HepG2 (cell line): ENCODE data around the gene PCIF1. TPM values are rescaled to one million over a fixed set of nuclear protein-coding genes. Genes with fewer than 3 reads are reported as not detected.

Experiments
- BRCA1 ChIP-seq: sonication (generic); formaldehyde crosslinking; IDR thresholded peaks from 2 replicates; pipeline ENCODE4 v1.4.0; 2020; ENCODE audit warnings: missing genetic modification reagents
- CAMTA2 ChIP-seq: sonication (generic); formaldehyde crosslinking; IDR thresholded peaks from 2 replicates; pipeline ENCODE4 v1.4.0; 2020; ENCODE audit warnings: mild to moderate bottlenecking, missing genetic modification reagents, borderline replicate concordance
- CREB1 ChIP-seq, 2 experiments: fragments of 450-650 bp in 1 of 2; IDR thresholded peaks; 2 replicates each; pipeline ENCODE4 v1.6.1; 2016 to 2017; ENCODE audit warnings: control low read depth in 1 of 2, mild to moderate bottlenecking in 1 of 2, missing compliant biosample characterization in 1 of 2, missing genetic modification characterization in 1 of 2
- HDAC1 ChIP-seq: sonication (generic); formaldehyde crosslinking; IDR thresholded peaks from 2 replicates; pipeline ENCODE4 v1.5.1; 2020; ENCODE audit warnings: mild to moderate bottlenecking, missing genetic modification reagents
- HOXD1 ChIP-seq: sonication (generic); formaldehyde crosslinking; IDR thresholded peaks from 2 replicates; pipeline ENCODE4 v1.5.0; 2020; ENCODE audit warnings: missing genetic modification reagents
- MAZ ChIP-seq, 2 experiments: sonication (generic) in 1 of 2; formaldehyde crosslinking in 1 of 2; IDR thresholded peaks; 2 replicates each; pipeline versions ENCODE4 v1.5.0 to v1.6.1; 2012 to 2020; ENCODE audit warnings: low read depth in 2 of 2, mild to moderate bottlenecking in 2 of 2, borderline replicate concordance in 1 of 2, improper control_type of control experiment in 1 of 2, low read length in 1 of 2, missing genetic modification reagents in 1 of 2, moderate library complexity in 1 of 2
- NFIB ChIP-seq: sonication (generic); formaldehyde crosslinking; IDR thresholded peaks from 2 replicates; pipeline ENCODE4 v1.9.0; 2021; ENCODE audit warnings: missing genetic modification reagents, mild to moderate bottlenecking, borderline replicate concordance
- NFIC ChIP-seq: IDR thresholded peaks from 2 replicates; pipeline ENCODE4 v1.6.1; 2012; ENCODE audit warnings: mild to moderate bottlenecking, low read length, inconsistent platforms
- PCBP1 ChIP-seq: fragments of 200-400 bp; formaldehyde crosslinking; IDR thresholded peaks from 2 replicates; pipeline ENCODE4 v1.6.1; 2017; ENCODE audit warnings: mild to moderate bottlenecking, low read depth, low read length, borderline replicate concordance
- ZFP36L1 ChIP-seq: sonication (generic); formaldehyde crosslinking; IDR thresholded peaks from 2 replicates; pipeline ENCODE4 v1.8.0; 2022; ENCODE audit warnings: mild to moderate bottlenecking, missing genetic modification reagents, moderate library complexity
- ZFX ChIP-seq: sonication (generic); formaldehyde crosslinking; IDR thresholded peaks from 2 replicates; pipeline ENCODE4 v1.4.0; 2020; ENCODE audit warnings: mild to moderate bottlenecking, low read depth, missing genetic modification reagents, moderate library complexity
- ZMYM4 ChIP-seq: sonication (generic); formaldehyde crosslinking; IDR thresholded peaks from 2 replicates; pipeline ENCODE4 v1.8.1; 2023; ENCODE audit warnings: mild to moderate bottlenecking, missing genetic modification reagents
- ZNF17 ChIP-seq: sonication (generic); formaldehyde crosslinking; IDR thresholded peaks from 2 replicates; pipeline ENCODE4 v1.5.0; 2020; ENCODE audit warnings: mild to moderate bottlenecking, missing genetic modification reagents
- ZNF230 ChIP-seq: sonication (generic); formaldehyde crosslinking; IDR thresholded peaks from 2 replicates; pipeline ENCODE4 v1.4.0; 2020; ENCODE audit warnings: mild to moderate bottlenecking, missing genetic modification reagents
- ZNF234 ChIP-seq: sonication (generic); formaldehyde crosslinking; conservative IDR thresholded peaks from 2 replicates; pipeline ENCODE4 v1.5.1; 2020; ENCODE audit warnings: mild to moderate bottlenecking, missing genetic modification reagents
- ZNF431 ChIP-seq: sonication (generic); formaldehyde crosslinking; IDR thresholded peaks from 2 replicates; pipeline ENCODE4 v1.9.0; 2022; ENCODE audit warnings: missing genetic modification reagents, low read depth, mild to moderate bottlenecking, borderline replicate concordance
- ZNF672 ChIP-seq: sonication (generic); formaldehyde crosslinking; IDR thresholded peaks from 2 replicates; pipeline ENCODE4 v1.8.1; 2022; ENCODE audit warnings: missing genetic modification reagents
- polyA plus RNA-seq, 8 experiments: library from polyadenylated mRNA; depleted of rRNA in 3 of 8; stranded (reverse) in 7 of 8; unstranded in 1 of 8; fragments of >200 nt; fragmentation: Illumina TruSeq in 4 of 8; extraction: Trizol in 4 of 8; gene quantifications; 2 replicates each; pipeline versions ENCODE4 v1.2.1 to v1.2.3, GENCODE V29; 2011 to 2016; ENCODE audit warnings: low read depth in 4 of 8, missing spikeins in 1 of 8, mixed read lengths in 1 of 8; ENCODE audit not compliant: insufficient read depth in 1 of 8
- total RNA-seq, 5 experiments: library from RNA; depleted of rRNA; stranded (reverse); fragments of >200 nt; fragmentation: Illumina TruSeq; extraction: Trizol; gene quantifications; 2 replicates each; pipeline ENCODE4 v1.2.3, GENCODE V29; 2016; ENCODE audit warnings: low read depth in 1 of 5
- TF ChIP-seq, protein P1 (sequence below): sonication (generic); formaldehyde crosslinking; conservative IDR thresholded peaks from 2 replicates; pipeline ENCODE4 v1.4.0; 2020; ENCODE audit warnings: missing genetic modification reagents
- TF ChIP-seq, protein P2 (sequence below): IDR thresholded peaks from 2 replicates; pipeline ENCODE4 v1.6.1; 2012; ENCODE audit warnings: low read length, improper control_type of control experiment
- TF ChIP-seq, protein P3 (sequence below): sonication (generic); formaldehyde crosslinking; IDR thresholded peaks from 2 replicates; pipeline ENCODE4 v1.8.0; 2022; ENCODE audit warnings: mild to moderate bottlenecking, missing genetic modification reagents, moderate library complexity
- TF ChIP-seq, protein P4 (sequence below): sonication (generic); formaldehyde crosslinking; IDR thresholded peaks from 2 replicates; pipeline ENCODE4 v1.8.1; 2023; ENCODE audit warnings: mild to moderate bottlenecking, inconsistent platforms, moderate library complexity, missing genetic modification reagents, borderline replicate concordance

Gene PCIF1
- total and polyA plus RNA-seq, 2 of the 13 experiments (the other 11 are each of a cell fraction or from before 2014, with no cell fraction given), result 20.9 to 24.4 TPM

DNA sequence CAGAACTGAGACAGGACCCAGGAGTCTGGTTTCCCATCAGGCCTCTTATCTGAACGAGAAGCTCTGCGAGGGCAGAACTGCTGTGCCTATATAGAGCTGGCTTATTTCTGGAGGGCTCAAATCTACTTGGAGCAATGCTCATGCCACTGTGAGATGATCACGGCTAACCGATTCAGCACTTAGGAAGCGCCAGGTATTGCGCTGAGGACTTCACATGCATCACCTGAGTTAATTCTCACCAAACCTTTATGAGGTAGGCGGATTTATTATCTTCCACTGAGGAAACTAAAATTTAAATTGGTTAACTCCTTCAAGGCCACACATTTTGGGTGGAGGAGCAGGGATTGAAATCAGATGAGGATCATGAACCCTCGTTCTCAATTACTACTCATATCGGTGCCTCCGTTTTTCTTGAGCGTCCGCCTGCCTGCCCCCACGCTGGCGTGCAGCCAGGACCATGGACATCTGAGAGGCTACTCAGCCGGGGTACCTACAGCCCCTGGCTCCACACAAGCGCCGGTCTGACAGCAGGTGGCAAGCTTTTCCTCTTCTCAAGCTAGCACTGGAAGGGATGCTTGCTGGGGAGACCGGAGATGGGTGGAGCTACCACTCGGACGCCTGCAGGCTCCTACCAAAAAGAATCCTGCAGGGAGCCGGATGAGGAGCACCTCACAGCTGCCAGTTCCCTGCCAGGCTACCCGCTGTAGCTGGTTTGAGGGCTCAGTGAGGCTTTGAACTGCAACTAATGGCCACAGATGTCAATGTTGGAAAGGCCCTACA lies 1.0 kb upstream of the PCIF1 start (continued):
- TF ChIP-seq CREB1 (IDR thresholded peaks at IDR 0.05) (no peak), CREB1 (CRISPR knock-in tag; IDR thresholded peaks at IDR 0.05) (0 out of 2 replicates have a peak, but pooled peaks have one; percentile 43), CAMTA2 (CRISPR knock-in tag) (no peak), MAZ (IDR thresholded peaks at IDR 0.05; ENCODE audit: borderline replicate concordance, low read depth, low read length) (no peak), MAZ (CRISPR knock-in tag; IDR thresholded peaks at IDR 0.05; ENCODE audit: low read depth) (no peak), ZNF234 (CRISPR knock-in tag) (no peak), NFIC (0 out of 2 replicates have a peak, but pooled peaks have one; percentile 77), HDAC1 (CRISPR knock-in tag) (peak; percentile 59; the same call in 1 of the 2 replicates), HOXD1 (CRISPR knock-in tag) (no peak; the same call in 1 of the 2 replicates), BRCA1 (no peak), ZNF431 (CRISPR knock-in tag) (peak; percentile 91; the same call in 1 of the 2 replicates), ZFP36L1 (CRISPR knock-in tag) (0 out of 2 replicates have a peak, but pooled peaks have one; percentile 2), NFIB (CRISPR knock-in tag) (no peak), ZNF230 (CRISPR knock-in tag) (no peak; the same call in 1 of the 2 replicates), PCBP1 (no peak), ZNF672 (CRISPR knock-in tag) (no peak), ZMYM4 (peak; percentile 41), ZFX (no peak), ZNF17 (no peak)
- TF ChIP-seq, protein P1, sequence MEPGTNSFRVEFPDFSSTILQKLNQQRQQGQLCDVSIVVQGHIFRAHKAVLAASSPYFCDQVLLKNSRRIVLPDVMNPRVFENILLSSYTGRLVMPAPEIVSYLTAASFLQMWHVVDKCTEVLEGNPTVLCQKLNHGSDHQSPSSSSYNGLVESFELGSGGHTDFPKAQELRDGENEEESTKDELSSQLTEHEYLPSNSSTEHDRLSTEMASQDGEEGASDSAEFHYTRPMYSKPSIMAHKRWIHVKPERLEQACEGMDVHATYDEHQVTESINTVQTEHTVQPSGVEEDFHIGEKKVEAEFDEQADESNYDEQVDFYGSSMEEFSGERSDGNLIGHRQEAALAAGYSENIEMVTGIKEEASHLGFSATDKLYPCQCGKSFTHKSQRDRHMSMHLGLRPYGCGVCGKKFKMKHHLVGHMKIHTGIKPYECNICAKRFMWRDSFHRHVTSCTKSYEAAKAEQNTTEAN (CRISPR knock-in tag), result no peak
- TF ChIP-seq, protein P2, sequence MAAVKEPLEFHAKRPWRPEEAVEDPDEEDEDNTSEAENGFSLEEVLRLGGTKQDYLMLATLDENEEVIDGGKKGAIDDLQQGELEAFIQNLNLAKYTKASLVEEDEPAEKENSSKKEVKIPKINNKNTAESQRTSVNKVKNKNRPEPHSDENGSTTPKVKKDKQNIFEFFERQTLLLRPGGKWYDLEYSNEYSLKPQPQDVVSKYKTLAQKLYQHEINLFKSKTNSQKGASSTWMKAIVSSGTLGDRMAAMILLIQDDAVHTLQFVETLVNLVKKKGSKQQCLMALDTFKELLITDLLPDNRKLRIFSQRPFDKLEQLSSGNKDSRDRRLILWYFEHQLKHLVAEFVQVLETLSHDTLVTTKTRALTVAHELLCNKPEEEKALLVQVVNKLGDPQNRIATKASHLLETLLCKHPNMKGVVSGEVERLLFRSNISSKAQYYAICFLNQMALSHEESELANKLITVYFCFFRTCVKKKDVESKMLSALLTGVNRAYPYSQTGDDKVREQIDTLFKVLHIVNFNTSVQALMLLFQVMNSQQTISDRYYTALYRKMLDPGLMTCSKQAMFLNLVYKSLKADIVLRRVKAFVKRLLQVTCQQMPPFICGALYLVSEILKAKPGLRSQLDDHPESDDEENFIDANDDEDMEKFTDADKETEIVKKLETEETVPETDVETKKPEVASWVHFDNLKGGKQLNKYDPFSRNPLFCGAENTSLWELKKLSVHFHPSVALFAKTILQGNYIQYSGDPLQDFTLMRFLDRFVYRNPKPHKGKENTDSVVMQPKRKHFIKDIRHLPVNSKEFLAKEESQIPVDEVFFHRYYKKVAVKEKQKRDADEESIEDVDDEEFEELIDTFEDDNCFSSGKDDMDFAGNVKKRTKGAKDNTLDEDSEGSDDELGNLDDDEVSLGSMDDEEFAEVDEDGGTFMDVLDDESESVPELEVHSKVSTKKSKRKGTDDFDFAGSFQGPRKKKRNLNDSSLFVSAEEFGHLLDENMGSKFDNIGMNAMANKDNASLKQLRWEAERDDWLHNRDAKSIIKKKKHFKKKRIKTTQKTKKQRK, result no peak
- TF ChIP-seq, protein P3, sequence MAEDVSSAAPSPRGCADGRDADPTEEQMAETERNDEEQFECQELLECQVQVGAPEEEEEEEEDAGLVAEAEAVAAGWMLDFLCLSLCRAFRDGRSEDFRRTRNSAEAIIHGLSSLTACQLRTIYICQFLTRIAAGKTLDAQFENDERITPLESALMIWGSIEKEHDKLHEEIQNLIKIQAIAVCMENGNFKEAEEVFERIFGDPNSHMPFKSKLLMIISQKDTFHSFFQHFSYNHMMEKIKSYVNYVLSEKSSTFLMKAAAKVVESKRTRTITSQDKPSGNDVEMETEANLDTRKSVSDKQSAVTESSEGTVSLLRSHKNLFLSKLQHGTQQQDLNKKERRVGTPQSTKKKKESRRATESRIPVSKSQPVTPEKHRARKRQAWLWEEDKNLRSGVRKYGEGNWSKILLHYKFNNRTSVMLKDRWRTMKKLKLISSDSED (CRISPR knock-in tag), result no peak
- TF ChIP-seq, protein P4, sequence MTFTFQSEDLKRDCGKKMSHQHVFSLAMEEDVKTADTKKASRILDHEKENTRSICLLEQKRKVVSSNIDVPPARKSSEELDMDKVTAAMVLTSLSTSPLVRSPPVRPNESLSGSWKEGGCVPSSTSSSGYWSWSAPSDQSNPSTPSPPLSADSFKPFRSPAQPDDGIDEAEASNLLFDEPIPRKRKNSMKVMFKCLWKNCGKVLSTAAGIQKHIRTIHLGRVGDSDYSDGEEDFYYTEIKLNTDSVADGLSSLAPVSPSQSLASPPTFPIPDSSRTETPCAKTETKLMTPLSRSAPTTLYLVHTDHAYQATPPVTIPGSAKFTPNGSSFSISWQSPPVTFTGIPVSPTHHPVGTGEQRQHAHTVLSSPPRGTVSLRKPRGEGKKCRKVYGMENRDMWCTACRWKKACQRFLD (CRISPR knock-in tag), result 0 out of 2 replicates have a peak, but pooled peaks have one; percentile 68
